HG03108 (cell line): Measurements from ENCODE around the gene ATAT1.
A peak's percentile ranks its signal among the peaks of the same experiment; 100 is the strongest.

Source experiments
- ATAC-seq: cut with Tn5 transposase; IDR thresholded peaks from one replicate; pipeline ENCODE4 v1.9.1; 2021; ENCODE audit warnings: moderate library complexity; ENCODE audit not compliant: unreplicated experiment

ATAT1 gene

GRCh38 chr6:30612687-30613248, 13.9 kb upstream of the ATAT1 start:
- no peak for ATAC-seq

GRCh38 chr6:30613251-30614043, 13.2 kb upstream of the ATAT1 start:
- ATAC-seq, result no peak

- ATAC-seq, result no peak
Observed at GRCh38 chr6:30614044-30614842, 12.4 kb upstream of the ATAT1 start.

- peak; percentile 49 for ATAC-seq
Observed at GRCh38 chr6:30614843-30615218, 11.8 kb upstream of the ATAT1 start.

- ATAC-seq, result no peak
Observed at GRCh38 chr6:30615219-30615957, 11.3 kb upstream of the ATAT1 start.

GRCh38 chr6:30615958-30616810, 10.5 kb upstream of the ATAT1 start:
- no peak for ATAC-seq

GRCh38 chr6:30616811-30617564, 9.7 kb upstream of the ATAT1 start, which contains the start of gene PPP1R10:
PPP1R10 (minus strand) TSS chr6:30617243; CDS start chr6:30609944, 7,299 bp downstream.
- ATAC-seq, result peak; percentile 83

- peak; percentile 62 for ATAC-seq
Observed at GRCh38 chr6:30617565-30618269, 9.0 kb upstream of the ATAT1 start, which contains the start of gene MRPS18B. MRPS18B (plus strand) TSS chr6:30617840; CDS start chr6:30617866, 26 bp downstream.

- ATAC-seq, result no peak
Observed at GRCh38 chr6:30618270-30618797, 8.3 kb upstream of the ATAT1 start.

GRCh38 chr6:30619561-30619960, 7.1 kb upstream of the ATAT1 start:
- ATAC-seq, result no peak

GRCh38 chr6:30625511-30625910, 1.2 kb upstream of the ATAT1 start:
- no peak for ATAC-seq

GRCh38 chr6:30635834-30636233, 9.2 kb downstream of the ATAT1 start:
- no peak for ATAC-seq

- ATAC-seq, result no peak
Observed at GRCh38 chr6:30640481-30640880, 13.8 kb downstream of the ATAT1 start.

- no peak for ATAC-seq
Observed at GRCh38 chr6:30641048-30641447, 14.4 kb downstream of the ATAT1 start.

- no peak for ATAC-seq
Observed at GRCh38 chr6:30643656-30644055, 17.0 kb downstream of the ATAT1 start.

- ATAC-seq, result no peak
Observed at GRCh38 chr6:30644769-30645168, 18.1 kb downstream of the ATAT1 start.

- no peak for ATAC-seq
Observed at GRCh38 chr6:30645989-30646388, 19.3 kb downstream of the ATAT1 start.

- peak; percentile 53 for ATAC-seq
Observed at GRCh38 chr6:30646450-30647241, 20.0 kb downstream of the ATAT1 start, which contains the start of gene C6orf136. C6orf136 (plus strand) TSS chr6:30647133; CDS start chr6:30647232, 99 bp downstream.
